ENCODE data around the gene ZNF71.

Gene ZNF71

GRCh38 chr19:56643460-56643955, 48.4 kb downstream of the ZNF71 start:
- Mint-ChIP-seq H3K9me3 (peaks cover 64% of the 10 kb centered on the region), H3K27ac (no peak overlapping the region), H3K4me3 (no peak overlapping the region), H3K27me3 (ENCODE audit: low read depth) (no peaks in the 10 kb centered on the region), H3K4me1 (no peaks in the 10 kb centered on the region), H3K36me3 (ENCODE audit: low read depth) (peaks cover 38% of the 10 kb centered on the region)
- TF ChIP-seq CTCF (IDR thresholded peaks at IDR 0.05; ENCODE audit: unreplicated experiment in 3 of 3): no peak

- no peak for TF ChIP-seq CTCF (IDR thresholded peaks at IDR 0.05; ENCODE audit: unreplicated experiment in 3 of 3)
- H3K27ac Mint-ChIP-seq: no peak overlapping the region
- H3K9me3 Mint-ChIP-seq: peaks cover 67% of the 10 kb centered on the region
- H3K27me3 Mint-ChIP-seq (ENCODE audit: low read depth): no peaks in the 10 kb centered on the region
- H3K36me3 Mint-ChIP-seq (ENCODE audit: low read depth): peaks cover 1% of the 10 kb centered on the region
- H3K4me1 Mint-ChIP-seq: no peaks in the 10 kb centered on the region
- no peak overlapping the region for H3K4me3 Mint-ChIP-seq
Measured at GRCh38 chr19:56654151-56654550, 59.0 kb downstream of the ZNF71 start.

- TF ChIP-seq CTCF (IDR thresholded peaks at IDR 0.05; ENCODE audit: unreplicated experiment in 3 of 3): no peak
- H3K36me3 Mint-ChIP-seq (ENCODE audit: low read depth): no peaks in the 10 kb centered on the region
Measured at GRCh38 chr19:56660381-56661107, 65.4 kb downstream of the ZNF71 start.

GRCh38 chr19:56661248-56661647, 66.1 kb downstream of the ZNF71 start:
- Mint-ChIP-seq H3K9me3 (peaks cover 53% of the 10 kb centered on the region), H3K4me3 (no peak overlapping the region), H3K36me3 (ENCODE audit: low read depth) (no peaks in the 10 kb centered on the region), H3K4me1 (no peaks in the 10 kb centered on the region), H3K27ac (no peak overlapping the region), H3K27me3 (ENCODE audit: low read depth) (no peaks in the 10 kb centered on the region)
- no peak for TF ChIP-seq CTCF (IDR thresholded peaks at IDR 0.05; ENCODE audit: unreplicated experiment in 3 of 3)

More at GRCh38 chr19:56660381-56661107, 65.4 kb downstream of the ZNF71 start:
- Mint-ChIP-seq H3K27me3 (ENCODE audit: low read depth) (no peaks in the 10 kb centered on the region), H3K4me1 (no peaks in the 10 kb centered on the region), H3K27ac (no peak overlapping the region), H3K4me3 (no peak overlapping the region), H3K9me3 (peaks cover 53% of the 10 kb centered on the region)

GRCh38 chr19:56663931-56664500, 68.9 kb downstream of the ZNF71 start:
- Mint-ChIP-seq H3K9me3 (peaks cover 59% of the 10 kb centered on the region), H3K36me3 (ENCODE audit: low read depth) (no peaks in the 10 kb centered on the region), H3K27me3 (ENCODE audit: low read depth) (no peaks in the 10 kb centered on the region), H3K4me1 (no peaks in the 10 kb centered on the region), H3K4me3 (no peak overlapping the region), H3K27ac (no peak overlapping the region)
- no peak for TF ChIP-seq CTCF (IDR thresholded peaks at IDR 0.05; ENCODE audit: unreplicated experiment in 3 of 3)

GRCh38 chr19:56664511-56664910, 69.4 kb downstream of the ZNF71 start:
- Mint-ChIP-seq H3K36me3 (ENCODE audit: low read depth) (no peaks in the 10 kb centered on the region), H3K4me1 (no peaks in the 10 kb centered on the region), H3K9me3 (peaks cover 58% of the 10 kb centered on the region), H3K27me3 (ENCODE audit: low read depth) (no peaks in the 10 kb centered on the region), H3K27ac (no peak overlapping the region), H3K4me3 (no peak overlapping the region)
- TF ChIP-seq CTCF (IDR thresholded peaks at IDR 0.05; ENCODE audit: unreplicated experiment in 3 of 3): no peak

Measured in nephron (organoid).